Endothelial cell of umbilical vein (primary cell): ENCODE data around the gene TNNI3K. TPM values are rescaled to one million over a fixed set of nuclear protein-coding genes. Genes with fewer than 3 reads are reported as not detected.

Experiments
- BruUV-seq: library from RNA; stranded (reverse); fragments of 400-500 nt; replicated peaks from 2 replicates; lab custom pipeline; 2021; lab: Mats Ljungman, UMichigan
- CTCF ChIA-PET: fragments of 300-600, 350-600 bp; sonication (Branson Sonifier 250); formaldehyde crosslinking; loops from one replicate; lab custom pipeline; 2021; ENCODE audit warnings: antibody characterized with exemption, inconsistent platforms; lab: Charles Lee
- POLR2A ChIA-PET: fragments of 300-600, 350-600 bp; sonication (Branson Sonifier 250); formaldehyde crosslinking; loops from one replicate; lab custom pipeline; 2021; ENCODE audit warnings: antibody characterized with exemption, inconsistent platforms; lab: Charles Lee
- DNase-seq: peaks from one replicate; pipeline ENCODE4 v3.0.0-alpha.2; 2011; ENCODE audit warnings: low read depth, low spot score
- FAIRE-seq: peaks from 2 replicates; lab custom pipeline; 2011; peaks lifted over from hg19 to GRCh38; lab: Jason Lieb, UNC
- H2AFZ ChIP-seq: 2 replicates; pipeline ENCODE4 v1.6.0; 2012; ENCODE audit warnings: low read depth, low read length, control low read depth, inconsistent platforms
- H3K27ac ChIP-seq: 2 replicates; pipeline ENCODE4 v1.5.1; 2011; ENCODE audit warnings: low read depth, mild to moderate bottlenecking, control low read depth, low read length, moderate library complexity; ENCODE audit not compliant: insufficient read depth
- H3K27me3 ChIP-seq, 2 experiments: 2 replicates each; pipeline versions ENCODE4 v1.6.0 to v1.6.1; 2011; ENCODE audit warnings: low read length in 2 of 2, mixed read lengths in 1 of 2; ENCODE audit not compliant: control insufficient read depth in 2 of 2, insufficient read depth in 2 of 2
- H3K36me3 ChIP-seq, 2 experiments: 2 replicates in 1 of 2; 3 replicates in 1 of 2; pipeline ENCODE4 v1.5.1; 2011; ENCODE audit warnings: low read length in 2 of 2, mild to moderate bottlenecking in 1 of 2, moderate library complexity in 1 of 2; ENCODE audit not compliant: control insufficient read depth in 2 of 2, insufficient read depth in 2 of 2; ENCODE audit errors: extremely low read depth in 1 of 2
- H3K4me1 ChIP-seq: 3 replicates; pipeline ENCODE4 v1.5.1; 2011; ENCODE audit warnings: mild to moderate bottlenecking, low read length; ENCODE audit not compliant: control insufficient read depth, insufficient read depth; ENCODE audit errors: extremely low read depth
- H3K4me2 ChIP-seq: 2 replicates; pipeline ENCODE4 v1.6.1; 2011; ENCODE audit warnings: low read length, control low read depth, mixed read lengths; ENCODE audit not compliant: insufficient read depth
- H3K4me3 ChIP-seq, 3 experiments: fragments of 200-600 bp in 1 of 3; sonication (generic), shearing (Covaris generic) in 1 of 3; replicated peaks in 1 of 3; 2 replicates each; pipeline ENCODE4 v1.5.1; 2011 to 2016; ENCODE audit warnings: control low read depth in 3 of 3, low read length in 3 of 3, mild to moderate bottlenecking in 2 of 3, inconsistent platforms in 1 of 3, low read depth in 1 of 3, moderate library complexity in 1 of 3; ENCODE audit not compliant: insufficient read depth in 1 of 3
- H3K79me2 ChIP-seq: 2 replicates; pipeline ENCODE4 v1.6.0; 2012; ENCODE audit warnings: low read length, inconsistent platforms; ENCODE audit not compliant: control insufficient read depth, insufficient read depth
- H3K9ac ChIP-seq: replicated peaks from 2 replicates; pipeline ENCODE3; 2011; ENCODE audit warnings: low read length, control low read depth; ENCODE audit not compliant: insufficient read depth; ENCODE audit errors: extremely low read depth
- H3K9me1 ChIP-seq: replicated peaks from 3 replicates; pipeline ENCODE4 v1.6.0; 2011; ENCODE audit warnings: mild to moderate bottlenecking, low read length; ENCODE audit not compliant: control insufficient read depth, insufficient read depth; ENCODE audit errors: extremely low read depth
- H3K9me3 ChIP-seq: replicated peaks from 2 replicates; pipeline ENCODE4 v1.5.1; 2012; ENCODE audit warnings: low read length, inconsistent platforms; ENCODE audit not compliant: control insufficient read depth, insufficient read depth
- H4K20me1 ChIP-seq: replicated peaks from 2 replicates; pipeline ENCODE3; 2011; ENCODE audit warnings: mild to moderate bottlenecking, low read length; ENCODE audit not compliant: control insufficient read depth, insufficient read depth; ENCODE audit errors: extremely low read depth
- EZH2 ChIP-seq: IDR thresholded peaks from 2 replicates; pipeline ENCODE4 v1.6.1; 2012; ENCODE audit warnings: borderline replicate concordance, low read depth, mild to moderate bottlenecking, moderate library complexity, low read length, inconsistent platforms; ENCODE audit not compliant: severe bottlenecking
- JUN ChIP-seq: IDR thresholded peaks from 2 replicates; pipeline ENCODE4 v1.6.1; 2011; ENCODE audit warnings: borderline replicate concordance, low read depth; ENCODE audit not compliant: insufficient read length, insufficient read depth
- POLR2A ChIP-seq: IDR thresholded peaks from 2 replicates; pipeline ENCODE4 v1.6.1; 2012; ENCODE audit warnings: low read depth, mild to moderate bottlenecking, control low read depth, low read length
- POLR2AphosphoS5 ChIP-seq: IDR thresholded peaks from 2 replicates; pipeline ENCODE4 v1.6.1; 2012; ENCODE audit warnings: low read depth, mild to moderate bottlenecking, control low read depth, low read length, moderate library complexity; ENCODE audit not compliant: insufficient read depth
- dilution Hi-C: fragments of 300-500 bp; cut with MboI; formaldehyde crosslinking; loops from one replicate; pipeline ENCODE4 v1.15.0; 2019; ENCODE audit warnings: low sequenced_read_pairs; ENCODE audit not compliant: extremely low pct_ligation_motif_present
- intact Hi-C: fragments of 100-400 bp; cut with micrococcal nuclease; formaldehyde crosslinking; loops from one replicate; pipeline ENCODE4 v1.10.0; 2022
- polyA plus RNA-seq, 4 experiments: library from polyadenylated mRNA; depleted of rRNA in 3 of 4; stranded (reverse) in 3 of 4; unstranded in 1 of 4; fragments of >200 nt; gene quantifications; 2 replicates each; pipeline versions ENCODE4 v1.2.1 to v1.2.3, GENCODE V29; 2011 to 2012; ENCODE audit warnings: missing spikeins in 1 of 4
- total RNA-seq: library from RNA; stranded (reverse); gene quantifications from 2 replicates; pipeline ENCODE4 v1.2.3, GENCODE V29; 2021
- TF ChIP-seq, protein P1 (sequence below), 2 donors: IDR thresholded peaks; 1 replicate in 1 of 2; 2 replicates in 1 of 2; pipeline ENCODE4 v1.5.1; 2011; ENCODE audit warnings: low read length in 2 of 2, mild to moderate bottlenecking in 2 of 2, moderate library complexity in 2 of 2, control low read depth in 1 of 2, inconsistent platforms in 1 of 2, low read depth in 1 of 2; ENCODE audit not compliant: insufficient read depth in 1 of 2; ENCODE audit errors: extremely low read depth in 1 of 2
- TF ChIP-seq, protein P2 (sequence below): IDR thresholded peaks from 2 replicates; pipeline ENCODE4 v1.6.1; 2011; ENCODE audit not compliant: insufficient read depth, insufficient read length

The TNNI3K gene
- total and polyA plus RNA-seq, 2 donors (not counting 3 experiments of a cell fraction or from before 2014, with no cell fraction given): 0.69 TPM; not detected in 1

DNA sequence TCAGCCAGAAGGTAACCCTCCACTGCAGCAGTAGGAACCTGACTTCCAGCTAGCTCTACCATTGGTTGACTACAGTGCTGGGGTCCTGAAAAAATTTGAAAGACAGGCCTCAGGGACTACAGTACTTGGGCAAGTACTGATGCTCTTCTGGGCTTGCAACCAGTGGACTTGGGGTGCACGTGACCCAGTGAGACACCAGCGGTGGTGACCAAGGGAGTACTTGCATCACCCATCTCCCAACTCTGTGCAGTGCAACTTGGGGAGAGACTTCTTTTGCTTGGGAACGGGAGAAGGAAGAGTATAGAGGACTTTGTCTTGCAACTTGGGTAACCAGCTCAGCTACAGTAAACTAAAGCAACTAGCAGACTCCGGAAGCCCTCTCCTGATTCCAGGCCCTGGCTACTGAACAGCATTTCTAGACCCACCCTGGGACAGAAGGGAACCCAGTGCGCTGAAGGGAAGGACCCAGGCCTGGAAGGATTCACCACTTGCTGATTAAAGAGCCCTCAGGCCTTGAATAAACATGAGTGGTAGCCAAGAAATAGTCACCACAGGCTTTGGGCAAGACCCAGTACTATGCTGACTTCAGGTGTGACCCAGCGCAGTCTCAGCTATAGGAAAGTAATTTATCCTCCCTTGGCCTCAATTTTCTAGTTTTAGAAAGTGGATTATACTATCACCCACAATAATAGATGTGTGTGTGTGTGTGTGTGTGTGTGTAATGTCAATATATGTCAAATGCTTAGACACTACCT lies 45.6 kb downstream of the TNNI3K start:
- intact Hi-C loops: no loop called here
- CTCF ChIA-PET: no interaction called here
- Histone ChIP-seq H3K9me1 (no peaks in the 10 kb centered on the region), H3K79me2 (no peaks in the 10 kb centered on the region), H3K9me3 (no peaks in the 10 kb centered on the region), H3K4me3 (no peak overlapping the region), H3K27ac (no peak overlapping the region), H3K4me2 (no peak overlapping the region), H2AFZ (no peak overlapping the region), H3K9ac (no peak overlapping the region), H3K27me3 (no peaks in the 10 kb centered on the region), H4K20me1 (no peaks in the 10 kb centered on the region), H3K36me3 (no peaks in the 10 kb centered on the region), H3K4me1 (no peaks in the 10 kb centered on the region)
- FAIRE-seq (no peak), DNase-seq (no peak)
- dilution Hi-C loops: no loop called here
- BruUV-seq: no TSS peak
- TF ChIP-seq POLR2AphosphoS5 (no peak), POLR2A (no peak), EZH2 (no peak), JUN (no peak)
- TF ChIP-seq, protein P1, sequence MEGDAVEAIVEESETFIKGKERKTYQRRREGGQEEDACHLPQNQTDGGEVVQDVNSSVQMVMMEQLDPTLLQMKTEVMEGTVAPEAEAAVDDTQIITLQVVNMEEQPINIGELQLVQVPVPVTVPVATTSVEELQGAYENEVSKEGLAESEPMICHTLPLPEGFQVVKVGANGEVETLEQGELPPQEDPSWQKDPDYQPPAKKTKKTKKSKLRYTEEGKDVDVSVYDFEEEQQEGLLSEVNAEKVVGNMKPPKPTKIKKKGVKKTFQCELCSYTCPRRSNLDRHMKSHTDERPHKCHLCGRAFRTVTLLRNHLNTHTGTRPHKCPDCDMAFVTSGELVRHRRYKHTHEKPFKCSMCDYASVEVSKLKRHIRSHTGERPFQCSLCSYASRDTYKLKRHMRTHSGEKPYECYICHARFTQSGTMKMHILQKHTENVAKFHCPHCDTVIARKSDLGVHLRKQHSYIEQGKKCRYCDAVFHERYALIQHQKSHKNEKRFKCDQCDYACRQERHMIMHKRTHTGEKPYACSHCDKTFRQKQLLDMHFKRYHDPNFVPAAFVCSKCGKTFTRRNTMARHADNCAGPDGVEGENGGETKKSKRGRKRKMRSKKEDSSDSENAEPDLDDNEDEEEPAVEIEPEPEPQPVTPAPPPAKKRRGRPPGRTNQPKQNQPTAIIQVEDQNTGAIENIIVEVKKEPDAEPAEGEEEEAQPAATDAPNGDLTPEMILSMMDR (IDR thresholded peaks at IDR 0.05; ENCODE audit: extremely low read depth in 1 of 2, insufficient read depth in 1 of 2, low read depth in 1 of 2, low read length in 2 of 2): no peak
- TF ChIP-seq, protein P2, sequence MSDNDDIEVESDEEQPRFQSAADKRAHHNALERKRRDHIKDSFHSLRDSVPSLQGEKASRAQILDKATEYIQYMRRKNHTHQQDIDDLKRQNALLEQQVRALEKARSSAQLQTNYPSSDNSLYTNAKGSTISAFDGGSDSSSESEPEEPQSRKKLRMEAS: no peak
- POLR2A ChIA-PET: no interaction called here
